HG03097 (cell line): ENCODE results near the gene DNAJC12.
"Not testable (repeated sequence)": the region's sequence is repeated elsewhere in the genome, so short reads cannot be mapped to it uniquely, and the experiment has no call there.

Experiments used
- ATAC-seq: cut with Tn5 transposase; IDR thresholded peaks from one replicate; pipeline ENCODE4 v1.9.1; 2021; ENCODE audit not compliant: unreplicated experiment, low FRiP score

DNAJC12 gene

DNA sequence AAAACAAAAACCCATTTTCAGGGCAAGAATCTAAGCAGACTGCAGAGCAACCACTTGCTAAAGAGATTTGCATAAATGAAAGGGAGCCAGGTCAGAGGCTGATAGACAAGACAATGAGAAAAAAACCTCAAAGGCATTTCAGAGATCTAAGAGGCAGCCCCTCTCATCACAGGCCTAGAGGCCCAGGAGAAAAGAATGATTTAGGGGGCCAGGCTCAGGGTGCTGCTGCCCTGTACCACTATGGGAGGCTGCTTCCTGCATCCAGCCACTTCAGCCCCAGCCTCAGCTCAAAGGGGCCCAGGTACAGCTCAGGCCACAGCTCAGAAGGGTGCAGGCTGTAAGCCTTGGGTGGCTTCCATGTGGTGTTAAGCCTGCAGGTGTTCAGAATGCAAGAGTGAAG lies 3.7 kb upstream of the DNAJC12 start:
- no peak for ATAC-seq

DNA sequence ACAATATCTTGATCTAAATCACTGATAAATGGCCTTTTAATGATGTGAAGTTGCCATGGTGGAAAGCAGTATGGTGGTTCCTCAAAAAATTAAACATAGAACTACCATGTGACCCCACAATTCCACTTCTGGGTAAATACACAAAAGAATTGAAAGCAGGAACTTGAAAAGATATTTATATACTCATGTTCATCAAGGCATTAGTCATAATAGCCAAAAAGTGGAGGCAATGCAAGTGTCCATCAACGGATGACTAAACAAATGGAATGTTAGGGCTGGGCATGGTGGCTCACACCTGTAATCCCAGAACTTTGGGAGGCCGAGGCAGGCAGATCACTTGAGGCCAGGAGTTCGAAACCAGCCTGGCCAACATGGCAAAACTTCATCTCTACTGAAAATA lies 2.0 kb upstream of the DNAJC12 start:
- no peak for ATAC-seq

DNA sequence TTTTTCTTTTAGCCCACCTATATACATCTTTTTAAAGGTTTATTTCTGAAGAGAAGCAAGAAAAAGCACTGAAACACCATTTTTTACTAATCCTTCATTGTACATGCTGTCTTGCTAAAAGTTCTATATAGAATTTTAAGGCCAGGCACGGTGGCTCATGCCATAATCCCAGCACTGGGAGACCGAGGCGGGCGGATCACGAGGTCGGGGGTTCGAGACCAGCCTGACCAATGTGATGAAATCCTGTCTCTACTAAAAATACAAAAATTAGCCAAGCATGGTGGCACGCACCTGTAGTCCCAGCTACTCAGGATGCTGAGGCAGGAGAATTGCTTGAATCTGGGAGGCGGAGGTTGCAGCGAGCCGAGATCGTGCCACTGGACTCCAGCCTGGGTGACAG lies 1.5 kb upstream of the DNAJC12 start:
- ATAC-seq, result not testable (repeated sequence)

- no peak for ATAC-seq
Measured at GRCh38 chr10:67836972-67837371, 1.0 kb downstream of the DNAJC12 start.

- ATAC-seq, result no peak
Measured at GRCh38 chr10:67836488-67836887, 1.5 kb downstream of the DNAJC12 start.

- ATAC-seq, result not testable (repeated sequence)
Measured at GRCh38 chr10:67835541-67836394, 2.2 kb downstream of the DNAJC12 start.

- ATAC-seq, result no peak
Measured at GRCh38 chr10:67834375-67834774, 3.6 kb downstream of the DNAJC12 start.

GRCh38 chr10:67827811-67828210 lies 10.2 kb downstream of the DNAJC12 start:
- no peak for ATAC-seq

GRCh38 chr10:67819768-67820204 lies 18.2 kb downstream of the DNAJC12 start:
- ATAC-seq, result no peak

DNA sequence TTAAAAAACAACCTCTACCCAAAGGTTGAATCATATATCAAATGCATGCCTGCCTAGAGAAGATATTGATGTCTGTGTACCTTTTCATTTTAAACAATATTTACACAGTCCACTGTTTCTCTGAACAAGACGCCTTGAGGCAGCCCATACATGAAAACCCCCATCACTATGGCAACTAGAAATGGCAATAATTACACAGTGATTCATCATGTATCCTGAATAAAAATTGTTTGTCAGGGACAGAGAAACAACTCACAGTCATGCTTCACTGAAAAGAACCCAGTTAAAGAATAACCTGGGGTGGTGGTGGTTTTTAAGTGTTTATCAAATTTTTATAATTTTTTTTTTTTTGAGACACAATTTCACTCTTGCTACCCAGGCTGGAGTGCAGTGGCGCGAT lies 19.7 kb downstream of the DNAJC12 start:
- no peak for ATAC-seq

GRCh38 chr10:67816719-67817118 lies 21.3 kb downstream of the DNAJC12 start:
- ATAC-seq, result no peak

DNA sequence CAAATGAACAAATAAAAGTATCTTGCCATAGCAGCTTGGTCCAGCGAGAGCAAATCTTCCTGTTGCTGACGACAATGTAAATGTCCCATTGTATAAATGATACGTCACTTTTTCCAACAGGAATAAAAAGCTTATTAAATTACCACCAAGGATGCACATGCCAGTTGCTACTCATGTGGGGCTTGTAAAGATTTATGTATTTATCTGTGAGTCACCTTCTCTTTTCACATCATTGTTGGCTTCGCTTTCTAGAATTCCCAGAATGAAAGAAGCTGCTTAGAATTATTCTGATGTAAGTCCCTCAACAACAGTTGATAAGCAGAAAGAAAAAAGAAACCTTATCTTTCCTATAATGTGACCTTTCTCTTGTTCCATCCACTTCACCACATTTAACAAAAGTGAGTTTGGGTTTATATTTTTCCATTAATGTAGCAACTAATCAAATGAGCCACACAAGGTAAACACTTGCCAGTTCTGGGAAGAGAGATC lies 22.4 kb downstream of the DNAJC12 start:
- ATAC-seq, result no peak

- ATAC-seq, result no peak
Measured at GRCh38 chr10:67812007-67812406, 26.0 kb downstream of the DNAJC12 start.

DNA sequence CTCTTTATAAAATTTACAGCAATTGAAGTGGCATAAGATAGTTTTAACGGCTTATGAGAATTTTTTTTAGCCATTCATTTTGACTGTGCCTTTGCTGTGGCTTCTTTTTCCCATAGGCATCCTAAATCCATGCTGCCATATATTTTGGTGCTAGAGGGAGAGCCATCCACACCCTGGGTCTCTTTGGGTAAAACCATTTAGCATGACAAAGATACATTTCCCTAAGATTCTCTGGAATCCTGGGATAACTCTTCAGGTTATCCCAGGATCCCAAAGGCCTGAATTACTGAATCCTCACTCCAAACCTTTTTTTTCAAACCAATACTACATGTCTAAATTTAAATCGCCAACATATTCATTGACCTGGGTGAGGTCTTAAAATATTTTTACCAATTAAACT lies 28.9 kb downstream of the DNAJC12 start:
- no peak for ATAC-seq

DNA sequence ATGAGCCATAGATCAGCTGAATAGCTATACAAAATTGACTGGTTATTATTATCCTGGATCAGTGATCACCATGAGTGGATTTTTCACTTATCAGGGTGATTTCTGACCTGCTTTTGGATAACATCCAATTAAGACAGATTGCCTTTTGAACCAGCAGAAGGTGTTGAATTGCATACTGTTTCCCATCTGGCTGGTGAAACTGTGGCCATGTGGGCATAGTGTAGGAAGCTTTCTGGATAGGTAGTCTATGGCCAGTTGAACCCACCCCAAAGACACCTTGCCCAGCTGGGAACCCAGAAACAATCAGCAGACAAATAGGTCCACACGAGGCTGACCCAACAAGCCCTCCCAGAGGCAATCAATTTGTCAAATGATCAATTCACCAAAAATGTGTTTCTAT lies 29.3 kb downstream of the DNAJC12 start:
- ATAC-seq, result no peak

DNA sequence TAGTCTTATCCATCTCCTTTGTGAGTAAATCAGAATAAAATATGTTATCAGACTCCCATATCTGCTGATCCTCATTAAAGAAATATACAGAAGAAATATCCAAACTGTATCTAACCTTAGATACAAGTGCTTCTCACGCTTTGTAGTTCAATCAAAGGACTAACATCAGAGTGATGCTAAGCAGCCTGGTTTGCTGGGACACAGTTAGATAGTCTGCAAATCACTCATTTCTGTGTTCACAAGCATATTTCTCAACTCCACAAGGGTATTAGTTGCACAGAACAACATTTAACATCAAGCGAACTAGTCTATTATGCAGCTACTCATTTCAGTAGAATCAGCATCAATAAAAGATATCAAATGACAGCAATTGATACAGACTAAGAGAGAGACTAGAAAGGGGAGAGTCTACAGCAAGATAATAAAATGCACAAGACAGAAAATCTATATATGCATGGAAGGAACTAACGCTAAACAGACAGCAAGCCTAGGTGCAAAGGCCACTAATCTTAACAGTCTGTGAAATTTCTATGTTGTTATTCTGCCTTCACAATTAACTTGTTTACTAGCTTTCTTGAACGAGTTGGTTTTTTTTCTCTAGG lies 30.0 kb downstream of the DNAJC12 start:
- no peak for ATAC-seq

GRCh38 chr10:67804395-67804678 lies 33.7 kb downstream of the DNAJC12 start:
- ATAC-seq, result no peak

DNA sequence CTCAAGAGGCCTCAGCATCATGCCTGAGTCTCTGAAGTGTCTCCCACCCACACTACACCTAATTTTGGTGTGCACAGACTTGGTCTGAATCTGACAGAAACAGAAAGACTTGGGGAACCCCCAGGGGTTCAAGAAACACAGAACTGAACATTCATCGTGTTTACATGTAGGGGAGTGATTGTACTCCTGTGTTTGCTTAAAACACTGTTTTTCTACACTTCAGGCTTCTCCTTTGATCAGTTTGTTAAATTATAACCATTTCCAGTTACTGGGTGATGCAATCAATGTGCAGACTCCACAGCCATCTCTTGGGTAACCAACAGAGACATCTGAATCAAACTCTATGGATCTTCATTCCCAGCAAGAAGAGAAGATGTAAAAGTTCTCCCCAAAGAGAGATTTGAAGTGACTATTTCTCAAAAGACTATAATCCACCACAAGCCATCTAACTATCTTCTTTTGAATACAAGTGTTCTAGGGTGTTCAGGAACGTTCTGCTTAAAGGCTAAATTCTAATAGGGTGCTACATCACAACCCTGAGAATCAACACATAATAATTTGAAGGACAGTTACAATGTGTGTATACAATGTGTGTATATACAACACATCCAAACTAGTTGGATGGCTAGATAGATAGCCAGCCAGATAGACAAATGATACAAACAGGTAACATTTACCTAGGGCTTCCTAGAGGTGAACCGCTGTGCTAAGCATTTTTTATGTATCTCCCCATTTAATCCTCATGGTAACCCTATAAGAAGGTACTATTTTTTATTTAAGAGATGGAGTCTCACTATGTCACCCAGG lies 34.2 kb downstream of the DNAJC12 start:
- no peak for ATAC-seq

GRCh38 chr10:67802767-67803538 lies 35.0 kb downstream of the DNAJC12 start:
- ATAC-seq, result no peak

- no peak for ATAC-seq
Measured at GRCh38 chr10:67801118-67801517, 36.9 kb downstream of the DNAJC12 start.
